OCI-LY7 (cell line): ENCODE measurements around the gene ADD3. TPM values are rescaled to one million over a fixed set of nuclear protein-coding genes. Genes with fewer than 3 reads are reported as not detected.
A peak's percentile ranks its signal among the peaks of the same experiment; 100 is the strongest.

Source experiments
- BruUV-seq: library from RNA; stranded (reverse); fragments of 400-500 nt; replicated peaks from 2 replicates; lab custom pipeline; 2021; lab: Mats Ljungman, UMichigan
- CTCF ChIA-PET: fragments of 300-600 bp; sonication (Branson Sonifier 250); formaldehyde crosslinking; loops from one replicate; lab custom pipeline; 2022; ENCODE audit warnings: antibody characterized with exemption; ENCODE audit not compliant: unreplicated experiment; lab: Charles Lee
- POLR2A ChIA-PET: fragments of 300-600 bp; sonication (Branson Sonifier 250); formaldehyde crosslinking; loops from one replicate; lab custom pipeline; 2022; ENCODE audit warnings: antibody characterized with exemption; lab: Charles Lee
- DNase-seq: peaks from one replicate; pipeline ENCODE4 v3.0.0-alpha.2; 2015; ENCODE audit warnings: low spot score
- H2AFZ ChIP-seq: fragments of 200-600 bp; sonication (generic), shearing (Covaris generic); 2 replicates; pipeline ENCODE4 v1.6.1; 2014; ENCODE audit warnings: mild to moderate bottlenecking, antibody characterized with exemption, low read length, moderate library complexity
- H3K27ac ChIP-seq: fragments of 200-600 bp; sonication (generic); 2 replicates; pipeline ENCODE4 v1.5.1; 2014; ENCODE audit warnings: mixed run types, low read depth, mild to moderate bottlenecking, moderate library complexity, low read length, inconsistent platforms; ENCODE audit not compliant: poor library complexity, severe bottlenecking
- H3K36me3 ChIP-seq: fragments of 200-600 bp; sonication (generic); 2 replicates; pipeline ENCODE4 v1.6.1; 2014; ENCODE audit warnings: mild to moderate bottlenecking, antibody characterized with exemption, low read length, moderate library complexity, mixed read lengths; ENCODE audit not compliant: insufficient read depth
- H3K4me1 ChIP-seq: fragments of 200-600 bp; sonication (generic); 2 replicates; pipeline ENCODE4 v1.5.1; 2014; ENCODE audit warnings: mild to moderate bottlenecking, low read length; ENCODE audit not compliant: insufficient read depth, poor library complexity, severe bottlenecking
- H3K4me2 ChIP-seq: fragments of 200-600 bp; sonication (generic); 2 replicates; pipeline ENCODE4 v1.6.1; 2014; ENCODE audit warnings: mild to moderate bottlenecking, low read length
- H3K4me3 ChIP-seq: fragments of 200-600 bp; sonication (generic); 2 replicates; pipeline ENCODE4 v1.5.1; 2014; ENCODE audit warnings: mild to moderate bottlenecking, low read depth, low read length; ENCODE audit not compliant: poor library complexity, severe bottlenecking
- H3K79me2 ChIP-seq: fragments of 200-600 bp; sonication (generic); 2 replicates; pipeline ENCODE4 v1.6.1; 2016; ENCODE audit warnings: low read depth, mild to moderate bottlenecking, low read length, moderate library complexity, mixed read lengths; ENCODE audit not compliant: insufficient read depth
- H3K9me2 ChIP-seq: fragments of 200-600 bp; sonication (generic); 2 replicates; pipeline ENCODE4 v1.6.1; 2016; ENCODE audit warnings: mild to moderate bottlenecking, low read length, mixed read lengths; ENCODE audit not compliant: insufficient read depth
- H3K9me3 ChIP-seq: fragments of 200-600 bp; sonication (generic); 2 replicates; pipeline ENCODE4 v1.6.1; 2014; ENCODE audit warnings: mild to moderate bottlenecking, mixed run types, low read length, mixed read lengths
- H4K20me1 ChIP-seq: fragments of 200-600 bp; sonication (generic); 2 replicates; pipeline ENCODE4 v1.6.1; 2014; ENCODE audit warnings: mild to moderate bottlenecking, antibody characterized with exemption, low read length, moderate library complexity, mixed read lengths; ENCODE audit not compliant: insufficient read depth
- EZH2phosphoT487 ChIP-seq: fragments of 200-600 bp; sonication (generic); IDR thresholded peaks from 2 replicates; pipeline ENCODE4 v1.6.1; 2018; ENCODE audit warnings: low read depth, borderline replicate concordance, mild to moderate bottlenecking, mixed run types, antibody characterized with exemption, low read length, moderate library complexity, mixed read lengths
- intact Hi-C: fragments of 100-400 bp; cut with micrococcal nuclease; formaldehyde crosslinking; loops from one replicate; pipeline ENCODE4 v1.10.0; 2022; ENCODE audit not compliant: unreplicated experiment
- total RNA-seq, 2 experiments: library from RNA; depleted of rRNA in 1 of 2; stranded (reverse); fragments of >200 nt in 1 of 2; shearing (Covaris generic) in 1 of 2; gene quantifications; 2 replicates each; pipeline ENCODE4 v1.2.3, GENCODE V29; 2014 to 2022
- TF ChIP-seq, protein P1 (sequence below): fragments of 200-600 bp; sonication (generic); conservative IDR thresholded peaks from 2 replicates; pipeline ENCODE4 v1.5.1; 2014; ENCODE audit warnings: mild to moderate bottlenecking, antibody characterized with exemption, low read length, moderate library complexity, mixed read lengths

Gene ADD3
- total RNA-seq, 2 experiments from 2014 or later: 75.8 to 89.7 TPM

DNA sequence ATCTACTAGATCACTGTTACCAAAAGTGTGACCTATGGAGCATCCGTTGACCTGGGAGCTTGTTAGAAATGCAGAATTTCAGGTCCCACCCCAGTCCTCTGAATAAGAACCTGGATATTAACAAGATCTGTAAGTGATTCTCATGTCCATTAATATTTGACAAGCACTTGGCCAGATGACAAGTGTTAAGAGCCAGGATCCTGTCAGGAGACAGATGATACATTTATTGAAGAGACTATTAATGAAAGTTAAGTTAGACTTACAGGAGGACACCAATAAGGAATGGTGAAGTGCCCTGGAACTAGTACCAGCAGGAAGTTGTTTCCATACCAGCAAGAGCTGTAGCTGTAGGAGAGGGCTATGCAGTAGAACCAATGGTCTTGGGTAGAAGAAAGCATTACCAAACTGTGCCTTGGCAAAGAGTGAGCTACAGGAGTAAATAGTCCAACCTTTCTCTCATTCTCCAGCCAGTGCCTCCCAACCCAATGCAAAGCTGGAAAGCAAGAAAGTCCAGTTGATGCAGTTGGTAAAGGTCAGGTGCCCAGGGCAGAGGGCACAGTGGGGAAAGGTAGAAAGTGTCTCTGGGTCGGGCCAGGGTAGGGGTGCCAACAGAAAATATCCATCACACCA lies 35.3 kb upstream of the ADD3 start:
- Histone ChIP-seq H2AFZ (no peak overlapping the region), H3K4me1 (no peaks in the 10 kb centered on the region), H3K79me2 (no peaks in the 10 kb centered on the region), H3K4me3 (no peak overlapping the region), H3K4me2 (no peak overlapping the region), H4K20me1 (no peaks in the 10 kb centered on the region), H3K9me2 (no peaks in the 10 kb centered on the region), H3K9me3 (no peaks in the 10 kb centered on the region), H3K36me3 (no peaks in the 10 kb centered on the region), H3K27ac (no peak overlapping the region)
- BruUV-seq: no TSS peak
- POLR2A ChIA-PET: interaction anchor here (1.1 kb wide), 1 partner anchor 8 kb away, joined by 3 read pairs; no protein-coding TSS in a partner anchor
- CTCF ChIA-PET: no interaction called here
- no peak for TF ChIP-seq EZH2phosphoT487
- TF ChIP-seq, protein P1, sequence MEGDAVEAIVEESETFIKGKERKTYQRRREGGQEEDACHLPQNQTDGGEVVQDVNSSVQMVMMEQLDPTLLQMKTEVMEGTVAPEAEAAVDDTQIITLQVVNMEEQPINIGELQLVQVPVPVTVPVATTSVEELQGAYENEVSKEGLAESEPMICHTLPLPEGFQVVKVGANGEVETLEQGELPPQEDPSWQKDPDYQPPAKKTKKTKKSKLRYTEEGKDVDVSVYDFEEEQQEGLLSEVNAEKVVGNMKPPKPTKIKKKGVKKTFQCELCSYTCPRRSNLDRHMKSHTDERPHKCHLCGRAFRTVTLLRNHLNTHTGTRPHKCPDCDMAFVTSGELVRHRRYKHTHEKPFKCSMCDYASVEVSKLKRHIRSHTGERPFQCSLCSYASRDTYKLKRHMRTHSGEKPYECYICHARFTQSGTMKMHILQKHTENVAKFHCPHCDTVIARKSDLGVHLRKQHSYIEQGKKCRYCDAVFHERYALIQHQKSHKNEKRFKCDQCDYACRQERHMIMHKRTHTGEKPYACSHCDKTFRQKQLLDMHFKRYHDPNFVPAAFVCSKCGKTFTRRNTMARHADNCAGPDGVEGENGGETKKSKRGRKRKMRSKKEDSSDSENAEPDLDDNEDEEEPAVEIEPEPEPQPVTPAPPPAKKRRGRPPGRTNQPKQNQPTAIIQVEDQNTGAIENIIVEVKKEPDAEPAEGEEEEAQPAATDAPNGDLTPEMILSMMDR: no peak
- intact Hi-C loops: no loop called here
- no peak for DNase-seq

DNA sequence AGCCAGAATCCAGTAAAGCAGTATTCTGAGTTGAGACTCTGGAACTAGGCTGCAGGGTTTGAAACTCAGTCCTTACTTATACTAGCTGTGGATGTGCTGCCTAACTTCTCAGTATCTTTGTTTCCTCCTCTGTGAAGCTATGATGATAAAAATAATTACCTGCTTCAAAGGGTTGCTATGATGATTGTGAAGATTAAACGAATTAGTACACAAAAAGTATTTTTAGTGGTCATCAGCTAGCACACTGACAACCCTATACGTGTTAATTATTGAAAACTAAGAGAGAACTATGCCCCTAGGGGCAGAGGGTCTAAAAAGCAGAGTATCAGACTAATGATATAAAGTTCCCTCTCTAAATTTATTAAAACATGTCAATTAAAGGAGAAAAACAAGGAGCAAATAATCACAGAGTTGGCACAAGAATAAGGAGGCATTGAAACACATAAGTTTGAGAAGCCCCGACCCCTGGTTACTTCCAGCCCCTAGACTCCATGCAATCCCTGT lies 34.4 kb upstream of the ADD3 start:
- no peak overlapping the region for H3K4me3 ChIP-seq
- H3K4me2 ChIP-seq: no peak overlapping the region
- H3K9me3 ChIP-seq: no peaks in the 10 kb centered on the region
- no peaks in the 10 kb centered on the region for H4K20me1 ChIP-seq
- no peak for DNase-seq
- POLR2A ChIA-PET: interaction anchor here (0.6 to 0.8 kb wide), 3 partner anchors 26 to 367 kb away, joined by 3 read pairs; no protein-coding TSS in a partner anchor
- TF ChIP-seq, protein P1: peak; percentile 29
- TF ChIP-seq EZH2phosphoT487: no peak
- intact Hi-C loops: no loop called here
- CTCF ChIA-PET: no interaction called here
- no peaks in the 10 kb centered on the region for H3K79me2 ChIP-seq
- H2AFZ ChIP-seq: no peak overlapping the region
- H3K9me2 ChIP-seq: no peaks in the 10 kb centered on the region
- H3K4me1 ChIP-seq: no peaks in the 10 kb centered on the region
- H3K27ac ChIP-seq: no peak overlapping the region
- H3K36me3 ChIP-seq: no peaks in the 10 kb centered on the region
- BruUV-seq: no TSS peak
